Measurements from ENCODE around the gene PAGE4.
A peak's percentile ranks its signal among the peaks of the same experiment; 100 is the strongest.

The PAGE4 gene

DNA sequence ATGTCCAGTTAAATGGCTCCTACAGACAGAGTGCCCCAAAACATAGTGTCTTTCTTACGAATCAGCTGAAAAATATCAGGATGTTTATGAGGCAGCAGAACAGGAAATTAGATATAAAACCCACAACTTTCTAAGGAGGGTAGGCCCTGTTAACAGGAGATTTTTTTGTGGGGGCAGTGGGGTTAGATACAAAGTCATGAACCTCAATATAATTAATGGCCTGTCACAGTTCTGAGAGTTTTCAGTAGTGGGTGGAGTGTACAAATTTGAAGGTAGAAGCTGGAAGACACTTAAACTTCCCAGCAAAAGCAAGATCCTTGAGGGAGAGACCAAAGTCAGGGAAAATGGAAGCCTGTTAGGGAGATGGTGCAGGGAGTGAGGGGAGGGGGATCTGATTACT, 17.4 kb downstream of the PAGE4 start:
- Histone ChIP-seq H3K9me3 (ENCODE audit: low read length) (no peaks in the 10 kb centered on the region), H3K36me3 (ENCODE audit: insufficient read depth, low read length) (no peaks in the 10 kb centered on the region), H3K4me3 (ENCODE audit: low read length) (no peak overlapping the region), H3K27me3 (ENCODE audit: insufficient read depth, low read length) (no peaks in the 10 kb centered on the region), H3K4me1 (ENCODE audit: insufficient read depth, low read length) (peaks cover 14% of the 10 kb centered on the region), H2AFZ (ENCODE audit: low read depth, low read length) (no peak overlapping the region)

DNA sequence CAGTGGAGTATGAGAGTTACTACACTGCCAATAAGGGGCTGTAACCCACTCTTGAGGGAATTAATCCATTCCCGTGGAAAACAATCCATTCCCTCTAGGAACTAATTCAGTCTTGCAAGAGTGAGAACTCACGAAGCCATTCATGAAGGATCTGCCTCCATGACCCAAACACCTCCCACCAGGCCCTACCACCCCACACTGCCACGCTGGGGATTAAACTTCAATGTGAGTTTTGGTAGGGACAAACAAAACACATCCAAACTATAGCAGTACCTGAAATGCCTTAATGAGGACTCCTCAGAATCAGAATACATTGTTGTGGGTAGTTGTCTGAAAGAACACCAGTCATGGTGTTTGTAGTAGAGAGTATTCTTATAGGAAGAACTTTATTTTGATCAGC, 19.2 kb downstream of the PAGE4 start:
- Histone ChIP-seq H3K27me3 (ENCODE audit: insufficient read depth, low read length) (no peaks in the 10 kb centered on the region), H3K4me3 (ENCODE audit: low read length) (no peak overlapping the region), H3K36me3 (ENCODE audit: insufficient read depth, low read length) (no peaks in the 10 kb centered on the region), H3K4me1 (ENCODE audit: insufficient read depth, low read length) (peaks cover 13% of the 10 kb centered on the region), H2AFZ (ENCODE audit: low read depth, low read length) (no peak overlapping the region), H3K9me3 (ENCODE audit: low read length) (no peaks in the 10 kb centered on the region)

DNA sequence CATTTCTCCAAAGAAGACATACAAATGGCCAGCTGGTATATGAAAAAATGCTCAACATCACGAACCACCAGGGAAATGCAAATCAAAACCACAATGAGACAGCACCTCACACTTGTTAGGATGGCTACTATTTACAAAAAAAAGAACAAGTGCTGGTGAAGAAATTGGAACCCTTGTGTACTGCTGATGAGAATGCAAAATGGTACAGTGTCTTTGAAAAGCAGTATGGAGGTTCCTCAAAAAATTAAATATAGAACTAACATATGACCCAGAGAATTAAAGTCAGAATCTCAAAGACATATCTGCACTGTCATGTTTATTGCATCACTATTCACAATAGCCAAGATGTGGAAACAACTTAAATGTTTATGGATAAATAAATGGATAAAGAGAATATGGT, 20.9 kb downstream of the PAGE4 start:
- no peaks in the 10 kb centered on the region for H3K9me3 ChIP-seq (ENCODE audit: low read length)
- no peak overlapping the region for H2AFZ ChIP-seq (ENCODE audit: low read depth, low read length)
- peaks cover 6% of the 10 kb centered on the region for H3K27me3 ChIP-seq (ENCODE audit: insufficient read depth, low read length)

DNA sequence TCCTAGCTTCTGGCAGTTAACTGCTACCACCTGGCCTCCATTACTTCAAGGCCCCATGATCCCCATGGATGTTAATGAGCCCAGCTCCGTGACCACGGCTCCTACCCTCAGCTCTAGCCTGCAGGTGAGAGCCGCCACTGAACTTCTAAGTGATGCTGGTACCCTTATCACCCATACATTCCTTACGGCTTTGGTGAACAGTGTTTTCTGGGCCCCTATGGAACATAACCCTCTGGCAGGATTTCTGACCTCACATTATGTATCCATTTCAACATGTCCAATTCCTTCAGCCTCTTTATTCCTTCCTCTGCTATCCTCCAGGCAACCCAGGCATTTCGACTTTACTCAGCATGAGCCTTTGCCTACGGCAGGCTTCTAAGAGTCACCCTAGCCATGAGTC, 24.6 kb downstream of the PAGE4 start:
- Histone ChIP-seq H3K9me3 (ENCODE audit: low read length) (no peaks in the 10 kb centered on the region), H3K4me3 (ENCODE audit: low read length) (no peak overlapping the region), H2AFZ (ENCODE audit: low read depth, low read length) (no peak overlapping the region), H3K27me3 (ENCODE audit: insufficient read depth, low read length) (peaks cover 11% of the 10 kb centered on the region), H3K4me1 (ENCODE audit: insufficient read depth, low read length) (no peaks in the 10 kb centered on the region), H3K36me3 (ENCODE audit: insufficient read depth, low read length) (no peaks in the 10 kb centered on the region)

More for the DNA sequence above, 20.9 kb downstream of the PAGE4 start:
- Histone ChIP-seq H3K4me1 (ENCODE audit: insufficient read depth, low read length) (no peaks in the 10 kb centered on the region), H3K36me3 (ENCODE audit: insufficient read depth, low read length) (no peaks in the 10 kb centered on the region), H3K4me3 (ENCODE audit: low read length) (no peak overlapping the region)

DNA sequence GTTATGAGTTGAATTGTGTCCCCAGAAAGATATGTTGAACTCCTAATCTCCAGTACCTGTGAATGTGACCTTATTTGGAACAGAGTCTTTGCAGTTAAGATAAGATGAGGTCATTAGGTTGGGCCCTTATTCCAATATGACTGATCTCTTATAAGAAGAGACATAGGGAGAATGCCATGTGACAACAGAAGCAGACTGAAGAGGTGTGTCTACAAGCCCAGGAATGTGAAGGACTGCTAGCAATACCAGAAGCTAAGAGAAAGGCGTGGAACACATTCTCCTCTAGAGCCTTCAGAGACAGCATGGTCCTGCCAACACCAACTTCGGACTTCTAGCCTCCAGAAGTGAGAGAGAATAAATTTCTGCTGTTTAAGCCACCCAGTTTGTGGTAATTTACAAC, 27.7 kb downstream of the PAGE4 start:
- Histone ChIP-seq H2AFZ (ENCODE audit: low read depth, low read length) (no peak overlapping the region), H3K4me1 (ENCODE audit: insufficient read depth, low read length) (no peaks in the 10 kb centered on the region), H3K9me3 (ENCODE audit: low read length) (no peaks in the 10 kb centered on the region), H3K36me3 (ENCODE audit: insufficient read depth, low read length) (no peaks in the 10 kb centered on the region), H3K4me3 (ENCODE audit: low read length) (no peak overlapping the region), H3K27me3 (ENCODE audit: insufficient read depth, low read length) (peaks cover 11% of the 10 kb centered on the region)

DNA sequence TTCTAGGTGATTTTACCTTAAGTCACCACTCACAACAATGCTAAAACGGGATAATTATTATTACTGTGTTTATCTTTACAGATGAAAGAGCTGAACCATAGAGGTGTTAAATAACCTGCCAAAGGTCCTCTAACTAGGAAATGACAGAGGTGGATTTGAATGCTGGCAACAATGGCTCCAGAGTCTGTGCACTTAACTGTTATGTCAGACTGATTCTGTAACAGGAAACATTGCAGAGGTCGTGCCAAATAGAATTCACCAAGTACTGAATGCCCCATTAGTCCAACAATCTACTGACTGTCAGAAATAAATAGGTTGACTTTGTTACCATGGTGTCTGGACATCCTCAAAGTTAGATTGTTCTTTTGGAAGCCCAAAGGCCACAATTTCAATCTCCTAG, 29.2 kb downstream of the PAGE4 start:
- Histone ChIP-seq H2AFZ (ENCODE audit: low read depth, low read length) (no peak overlapping the region), H3K4me1 (ENCODE audit: insufficient read depth, low read length) (no peaks in the 10 kb centered on the region), H3K4me3 (ENCODE audit: low read length) (no peak overlapping the region), H3K27me3 (ENCODE audit: insufficient read depth, low read length) (peaks cover 11% of the 10 kb centered on the region), H3K36me3 (ENCODE audit: insufficient read depth, low read length) (no peaks in the 10 kb centered on the region), H3K9me3 (ENCODE audit: low read length) (no peaks in the 10 kb centered on the region)

DNA sequence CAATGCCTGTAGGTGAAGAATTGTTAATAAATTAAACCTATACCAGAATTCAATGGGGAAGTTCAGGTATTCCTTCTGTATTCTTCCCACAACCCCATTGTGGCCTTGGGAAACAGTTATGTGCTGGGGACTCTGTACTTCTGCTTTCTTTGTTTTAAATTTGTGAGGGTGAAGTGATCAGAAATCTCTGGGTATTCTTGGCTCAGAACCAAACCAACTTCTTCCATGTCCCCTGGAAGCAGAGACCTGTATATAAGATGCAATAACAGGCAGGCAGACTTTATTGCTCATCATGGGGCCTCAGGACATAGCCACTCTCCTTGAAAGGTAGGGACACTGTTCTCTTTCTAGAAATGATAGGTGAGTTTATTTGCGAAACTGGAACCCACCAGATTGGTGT, 30.4 kb downstream of the PAGE4 start:
- Histone ChIP-seq H3K27me3 (ENCODE audit: insufficient read depth, low read length) (peaks cover 5% of the 10 kb centered on the region), H3K4me1 (ENCODE audit: insufficient read depth, low read length) (no peaks in the 10 kb centered on the region), H3K36me3 (ENCODE audit: insufficient read depth, low read length) (no peaks in the 10 kb centered on the region), H3K4me3 (ENCODE audit: low read length) (no peak overlapping the region), H2AFZ (ENCODE audit: low read depth, low read length) (no peak overlapping the region), H3K9me3 (ENCODE audit: low read length) (no peaks in the 10 kb centered on the region)

DNA sequence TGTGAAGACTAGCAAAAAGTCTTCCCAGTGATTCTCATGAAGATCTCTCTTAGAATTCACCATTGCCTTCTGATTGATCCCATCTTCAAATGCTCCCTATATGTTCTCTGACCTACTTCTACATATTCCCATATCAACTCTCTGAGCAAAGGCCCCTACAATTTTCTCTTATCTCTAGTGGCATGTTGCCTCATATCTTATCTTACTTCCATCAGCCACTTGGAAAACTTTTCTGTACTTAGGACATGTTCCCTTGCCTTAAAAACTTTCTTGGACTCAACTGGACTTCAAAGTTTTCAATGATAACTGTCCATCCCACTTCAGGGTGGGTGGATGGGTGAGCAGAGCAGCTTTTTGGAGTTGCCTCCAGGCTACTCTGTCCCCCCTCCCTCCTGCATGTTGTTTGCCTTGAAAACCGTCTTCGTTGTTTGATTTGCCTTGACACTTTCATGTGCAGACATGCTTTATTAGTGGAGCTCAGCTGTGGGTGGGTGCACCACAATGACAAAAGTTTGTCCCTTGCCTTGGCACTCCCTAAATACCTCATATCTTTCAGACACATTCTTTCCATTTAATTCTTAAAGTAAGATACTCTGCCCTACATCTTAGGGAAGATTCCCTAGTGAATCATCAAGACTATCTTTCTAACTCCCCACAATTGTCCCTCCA, 31.9 kb downstream of the PAGE4 start:
- H3K36me3 ChIP-seq (ENCODE audit: insufficient read depth, low read length) = no peaks in the 10 kb centered on the region
- H2AFZ ChIP-seq (ENCODE audit: low read depth, low read length) = no peak overlapping the region
- H3K27me3 ChIP-seq (ENCODE audit: insufficient read depth, low read length) = peaks cover 5% of the 10 kb centered on the region
- H3K9me3 ChIP-seq (ENCODE audit: low read length) = no peaks in the 10 kb centered on the region
- no peaks in the 10 kb centered on the region for H3K4me1 ChIP-seq (ENCODE audit: insufficient read depth, low read length)
- H3K4me3 ChIP-seq (ENCODE audit: low read length) = no peak overlapping the region

DNA sequence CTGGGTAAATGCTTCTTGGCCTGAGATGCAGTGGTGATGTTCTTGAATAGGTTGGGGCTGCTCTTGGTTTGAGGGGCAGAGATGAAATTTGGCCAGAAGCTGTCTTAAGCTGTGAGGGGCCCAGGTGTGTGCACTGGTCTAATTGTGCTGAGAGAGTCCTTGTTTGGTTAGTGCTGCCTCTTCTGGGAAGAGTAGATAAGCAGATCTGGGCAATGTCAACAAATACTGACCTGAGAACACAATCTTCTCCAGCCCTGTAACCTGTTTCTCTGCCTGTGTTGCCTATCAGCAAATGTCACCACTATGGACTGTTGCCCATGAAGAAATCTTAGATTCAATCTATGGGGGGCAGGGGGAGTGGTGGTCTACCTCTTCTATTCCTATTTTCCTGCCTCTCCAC, 33.0 kb downstream of the PAGE4 start:
- Histone ChIP-seq H3K9me3 (ENCODE audit: low read length) (no peaks in the 10 kb centered on the region), H3K4me3 (ENCODE audit: low read length) (no peak overlapping the region), H3K27me3 (ENCODE audit: insufficient read depth, low read length) (no peaks in the 10 kb centered on the region), H3K36me3 (ENCODE audit: insufficient read depth, low read length) (no peaks in the 10 kb centered on the region), H2AFZ (ENCODE audit: low read depth, low read length) (no peak overlapping the region), H3K4me1 (ENCODE audit: insufficient read depth, low read length) (no peaks in the 10 kb centered on the region)

DNA sequence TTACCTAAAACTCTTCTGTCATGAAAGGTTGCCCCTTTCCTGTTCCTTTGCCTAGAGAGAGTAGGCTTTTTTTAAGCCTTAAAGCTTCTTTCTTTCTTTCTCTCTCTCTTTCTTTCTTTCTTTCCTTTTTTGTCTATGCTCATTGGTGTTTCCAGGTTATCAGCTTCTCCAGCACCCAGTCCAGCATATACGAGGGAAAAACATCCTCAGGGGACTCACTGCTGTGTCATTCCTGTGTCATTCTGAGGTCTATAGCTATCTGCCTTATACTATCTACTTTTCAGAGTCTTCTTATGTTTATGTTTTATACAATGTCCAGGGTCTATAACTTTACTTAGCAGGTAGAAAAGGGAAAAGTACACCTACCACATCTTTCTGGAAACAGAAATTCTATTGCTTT, 39.6 kb downstream of the PAGE4 start:
- H3K4me3 ChIP-seq (ENCODE audit: low read length) = no peak overlapping the region

DNA sequence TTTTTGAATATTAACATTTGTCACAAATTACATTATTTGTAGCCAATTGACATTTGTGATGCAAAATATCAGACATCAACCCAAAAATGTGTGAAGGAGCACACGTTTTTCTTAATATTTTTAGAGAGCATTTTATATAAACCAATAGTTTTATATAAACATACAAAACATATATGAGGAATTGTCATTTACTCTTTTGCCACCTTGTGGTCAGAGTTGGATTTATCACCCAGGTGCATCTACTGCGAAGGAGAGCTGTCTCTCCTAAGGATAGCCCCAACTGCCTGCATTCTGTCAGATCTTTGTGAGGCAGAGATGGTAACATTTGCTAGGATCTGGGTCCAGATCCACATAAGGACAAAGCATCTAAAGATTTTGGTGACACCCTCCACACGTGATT, 47.6 kb downstream of the PAGE4 start:
- Histone ChIP-seq H3K9me3 (ENCODE audit: low read length) (no peaks in the 10 kb centered on the region), H2AFZ (ENCODE audit: low read depth, low read length) (no peak overlapping the region)

More for the DNA sequence above, 39.6 kb downstream of the PAGE4 start:
- no peak overlapping the region for H2AFZ ChIP-seq (ENCODE audit: low read depth, low read length)
- no peaks in the 10 kb centered on the region for H3K4me1 ChIP-seq (ENCODE audit: insufficient read depth, low read length)
- no peaks in the 10 kb centered on the region for H3K36me3 ChIP-seq (ENCODE audit: insufficient read depth, low read length)
- H3K9me3 ChIP-seq (ENCODE audit: low read length) = no peaks in the 10 kb centered on the region
- no peaks in the 10 kb centered on the region for H3K27me3 ChIP-seq (ENCODE audit: insufficient read depth, low read length)

DNA sequence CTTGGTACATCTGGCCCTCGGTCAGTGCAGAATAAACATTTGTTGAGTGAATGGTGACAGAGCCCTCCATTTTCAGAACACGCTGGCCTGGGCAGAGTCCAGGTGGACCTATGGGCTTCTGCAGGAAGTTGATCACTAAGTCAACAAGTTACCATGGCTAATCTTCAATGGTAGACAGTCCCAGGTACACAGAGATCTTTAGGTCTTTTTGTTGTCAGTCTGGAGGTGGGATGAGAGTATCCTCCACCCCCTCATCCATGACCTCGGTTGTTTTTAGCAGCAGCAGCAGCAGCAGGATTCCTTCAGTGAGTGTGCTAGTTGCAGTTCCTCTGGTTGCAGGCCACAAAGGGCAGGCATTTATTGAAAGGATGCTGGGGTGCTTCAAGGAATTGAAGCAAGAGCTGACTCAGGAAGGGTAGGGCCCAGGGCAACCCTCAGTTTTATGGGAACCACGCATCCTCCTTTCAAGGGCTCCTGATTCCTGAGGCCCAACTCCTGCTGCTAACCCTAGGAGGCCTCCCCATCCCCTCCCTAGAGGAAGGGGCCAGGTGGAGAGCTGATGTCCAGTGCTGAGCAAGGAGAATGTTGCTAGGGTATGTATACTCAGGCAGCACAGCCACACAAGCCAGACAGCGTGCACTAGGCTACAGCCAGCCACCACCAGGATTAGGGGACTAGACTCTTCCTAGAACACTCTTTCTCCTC, 48.4 kb downstream of the PAGE4 start:
- Histone ChIP-seq H2AFZ (ENCODE audit: low read depth, low read length) (no peak overlapping the region), H3K4me3 (ENCODE audit: low read length) (no peak overlapping the region), H3K4me1 (ENCODE audit: insufficient read depth, low read length) (peaks cover 3% of the 10 kb centered on the region), H3K27me3 (ENCODE audit: insufficient read depth, low read length) (no peaks in the 10 kb centered on the region), H3K9me3 (ENCODE audit: low read length) (no peaks in the 10 kb centered on the region), H3K36me3 (ENCODE audit: insufficient read depth, low read length) (peaks cover 2% of the 10 kb centered on the region)

More for the DNA sequence above, 47.6 kb downstream of the PAGE4 start:
- H3K4me3 ChIP-seq (ENCODE audit: low read length) = no peak overlapping the region
- peaks cover 2% of the 10 kb centered on the region for H3K36me3 ChIP-seq (ENCODE audit: insufficient read depth, low read length)
- no peaks in the 10 kb centered on the region for H3K27me3 ChIP-seq (ENCODE audit: insufficient read depth, low read length)
- H3K4me1 ChIP-seq (ENCODE audit: insufficient read depth, low read length) = peaks cover 3% of the 10 kb centered on the region

DNA sequence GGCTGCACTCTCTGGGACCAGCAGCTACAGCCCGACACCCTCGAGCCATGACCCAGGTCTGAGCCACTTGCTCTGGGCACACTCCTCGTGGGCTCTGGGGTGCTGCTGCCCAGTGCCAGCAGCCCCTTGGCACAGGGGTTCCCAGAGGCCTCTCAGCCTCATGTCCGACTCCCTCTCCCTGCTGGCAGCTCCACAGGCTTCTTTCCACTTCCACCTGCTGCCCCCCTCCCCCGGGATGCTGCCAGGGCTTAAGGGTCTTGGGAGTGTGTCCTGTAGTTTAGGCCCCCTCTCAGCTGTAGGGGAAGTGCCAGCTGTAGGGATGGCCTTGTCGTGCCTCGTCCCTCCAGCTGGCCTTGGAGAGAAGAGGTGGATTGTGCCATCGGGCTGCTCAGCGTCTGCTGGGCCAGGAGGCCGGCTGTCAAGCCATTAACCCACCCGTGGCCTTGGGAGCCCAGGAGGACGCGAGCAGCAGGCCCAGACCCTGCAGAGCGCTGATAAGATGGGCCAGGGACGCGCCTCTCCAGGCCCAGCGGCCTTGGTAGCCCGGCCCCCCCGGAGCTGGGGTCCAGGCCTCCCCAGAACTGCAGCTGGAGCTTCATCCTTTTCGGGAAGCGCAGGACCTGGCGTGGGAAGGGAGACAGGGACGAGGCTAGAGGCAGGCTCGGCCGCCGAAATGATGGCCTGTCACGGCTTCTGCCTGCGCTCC, 49.2 kb downstream of the PAGE4 start:
- H3K27me3 ChIP-seq (ENCODE audit: insufficient read depth, low read length) = no peaks in the 10 kb centered on the region
- H3K9me3 ChIP-seq (ENCODE audit: low read length) = no peaks in the 10 kb centered on the region
- peak overlapping the region; percentile 43 for H2AFZ ChIP-seq (ENCODE audit: low read depth, low read length)
- peaks cover 3% of the 10 kb centered on the region for H3K4me1 ChIP-seq (ENCODE audit: insufficient read depth, low read length)
- peak overlapping the region; percentile 39 for H3K4me3 ChIP-seq (ENCODE audit: low read length)
- H3K36me3 ChIP-seq (ENCODE audit: insufficient read depth, low read length) = peaks cover 2% of the 10 kb centered on the region
